Activated B cell treated with CpG ODN at 0.5 μM for 24 hours (primary cell): ENCODE results near the gene POLR2F. TPM values are rescaled to one million over a fixed set of nuclear protein-coding genes. Genes with fewer than 3 reads are reported as not detected.

Experiments used
- ATAC-seq: fragments of 200-7000 bp; cut with Tn5 transposase; one replicate; pipeline ENCODE4 v1.10.0; 2021; ENCODE audit warnings: low read depth, mild to moderate bottlenecking, moderate library complexity
- CTCF ChIA-PET: fragments of 350-600 bp; sonication (Branson Sonifier 250); formaldehyde crosslinking; loops from one replicate; lab custom pipeline; 2021; ENCODE audit warnings: antibody characterized with exemption; lab: Charles Lee
- POLR2A ChIA-PET: fragments of 350-600 bp; sonication (Branson Sonifier 250); formaldehyde crosslinking; loops from one replicate; lab custom pipeline; 2021; ENCODE audit warnings: antibody characterized with exemption; lab: Charles Lee
- DNase-seq: peaks from one replicate; pipeline ENCODE4 v3.0.0; 2022
- H3K27ac Mint-ChIP-seq: one replicate; pipeline ENCODE4 v1.8.0; 2020; ENCODE audit warnings: mixed read lengths
- H3K27me3 Mint-ChIP-seq: one replicate; pipeline ENCODE4 v1.8.0; 2021; ENCODE audit warnings: mixed read lengths
- H3K36me3 Mint-ChIP-seq: one replicate; pipeline ENCODE4 v1.8.0; 2021; ENCODE audit warnings: low read depth, mixed read lengths
- H3K4me1 Mint-ChIP-seq: one replicate; pipeline ENCODE4 v1.8.0; 2021; ENCODE audit warnings: mixed read lengths
- H3K4me3 Mint-ChIP-seq: one replicate; pipeline ENCODE4 v1.8.0; 2020; ENCODE audit warnings: mild to moderate bottlenecking, mixed read lengths
- H3K9me3 Mint-ChIP-seq: one replicate; pipeline ENCODE4 v1.8.0; 2020; ENCODE audit warnings: mixed read lengths
- intact Hi-C: fragments of 100-400 bp; cut with micrococcal nuclease; formaldehyde crosslinking; loops from one replicate; pipeline ENCODE4 v1.15.1; 2024
- total RNA-seq: library from RNA; stranded (reverse); gene quantifications from 2 replicates; pipeline ENCODE4 v1.2.3, GENCODE V29; 2022
- TF ChIP-seq, protein P1 (sequence below): fragments of 200-600 bp; IDR thresholded peaks from one replicate; pipeline ENCODE4 v1.8.0; 2022; ENCODE audit warnings: antibody characterized with exemption, mild to moderate bottlenecking

Gene POLR2F
- total RNA-seq, 1 donor from 2014 or later, result 47.8 TPM

GRCh38 chr22:38005943-38006342 is 52.4 kb downstream of the POLR2F start:
- ChIA-PET CTCF (no interaction called here), POLR2A (no interaction called here)
- Mint-ChIP-seq H3K27ac (no peak overlapping the region), H3K4me1 (no peaks in the 10 kb centered on the region), H3K9me3 (no peaks in the 10 kb centered on the region), H3K27me3 (no peaks in the 10 kb centered on the region), H3K36me3 (no peaks in the 10 kb centered on the region), H3K4me3 (no peak overlapping the region)
- DNase-seq, result no peak
- intact Hi-C loops, result no loop called here
- TF ChIP-seq, protein P1, sequence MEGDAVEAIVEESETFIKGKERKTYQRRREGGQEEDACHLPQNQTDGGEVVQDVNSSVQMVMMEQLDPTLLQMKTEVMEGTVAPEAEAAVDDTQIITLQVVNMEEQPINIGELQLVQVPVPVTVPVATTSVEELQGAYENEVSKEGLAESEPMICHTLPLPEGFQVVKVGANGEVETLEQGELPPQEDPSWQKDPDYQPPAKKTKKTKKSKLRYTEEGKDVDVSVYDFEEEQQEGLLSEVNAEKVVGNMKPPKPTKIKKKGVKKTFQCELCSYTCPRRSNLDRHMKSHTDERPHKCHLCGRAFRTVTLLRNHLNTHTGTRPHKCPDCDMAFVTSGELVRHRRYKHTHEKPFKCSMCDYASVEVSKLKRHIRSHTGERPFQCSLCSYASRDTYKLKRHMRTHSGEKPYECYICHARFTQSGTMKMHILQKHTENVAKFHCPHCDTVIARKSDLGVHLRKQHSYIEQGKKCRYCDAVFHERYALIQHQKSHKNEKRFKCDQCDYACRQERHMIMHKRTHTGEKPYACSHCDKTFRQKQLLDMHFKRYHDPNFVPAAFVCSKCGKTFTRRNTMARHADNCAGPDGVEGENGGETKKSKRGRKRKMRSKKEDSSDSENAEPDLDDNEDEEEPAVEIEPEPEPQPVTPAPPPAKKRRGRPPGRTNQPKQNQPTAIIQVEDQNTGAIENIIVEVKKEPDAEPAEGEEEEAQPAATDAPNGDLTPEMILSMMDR, result no peak
- ATAC-seq, result no peak

GRCh38 chr22:38006906-38007305 is 53.4 kb downstream of the POLR2F start:
- ATAC-seq (no peak), DNase-seq (no peak)
- ChIA-PET POLR2A (no interaction called here), CTCF (no interaction called here)
- TF ChIP-seq, protein P1, result no peak
- H3K36me3 Mint-ChIP-seq, result no peaks in the 10 kb centered on the region
- no peak overlapping the region for H3K27ac Mint-ChIP-seq
- intact Hi-C loops, result no loop called here
- H3K4me1 Mint-ChIP-seq, result no peaks in the 10 kb centered on the region
- no peaks in the 10 kb centered on the region for H3K27me3 Mint-ChIP-seq
- H3K4me3 Mint-ChIP-seq, result no peak overlapping the region
- no peaks in the 10 kb centered on the region for H3K9me3 Mint-ChIP-seq

DNA sequence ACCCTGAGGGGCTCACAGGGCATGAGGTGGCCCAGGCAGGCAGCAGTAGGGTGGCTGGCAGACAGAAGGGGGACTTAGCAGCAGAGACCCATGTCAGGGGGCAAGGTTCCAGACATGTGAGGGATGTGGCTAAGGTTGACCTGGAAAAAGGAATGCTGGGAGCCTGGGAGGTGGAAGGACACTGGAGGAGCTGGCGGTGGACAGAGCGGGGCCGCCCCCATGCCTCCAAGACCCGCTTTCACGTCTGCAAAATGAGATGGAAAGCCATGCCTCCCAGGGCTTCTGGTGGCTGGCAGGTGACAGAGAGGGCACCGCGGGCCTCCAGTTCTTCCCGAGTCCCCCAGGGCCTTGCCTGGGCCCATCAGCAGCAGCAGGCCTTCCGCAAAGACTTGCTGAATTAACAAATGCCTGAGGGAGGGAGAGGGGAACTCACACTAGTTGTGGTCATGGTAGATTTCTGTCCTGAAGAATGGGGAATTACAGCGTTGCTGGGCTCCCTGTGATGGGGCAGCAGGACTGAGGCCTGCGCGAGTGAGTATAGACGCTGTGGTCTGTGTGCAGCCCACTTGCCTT is 53.9 kb downstream of the POLR2F start:
- Mint-ChIP-seq H3K9me3 (no peaks in the 10 kb centered on the region), H3K4me3 (no peak overlapping the region), H3K36me3 (no peaks in the 10 kb centered on the region), H3K27me3 (no peaks in the 10 kb centered on the region), H3K27ac (no peak overlapping the region), H3K4me1 (no peaks in the 10 kb centered on the region)
- ChIA-PET CTCF (no interaction called here), POLR2A (no interaction called here)
- DNase-seq, result no peak
- TF ChIP-seq, protein P1, result no peak
- ATAC-seq, result no peak
- intact Hi-C loops, result no loop called here

- H3K36me3 Mint-ChIP-seq, result no peaks in the 10 kb centered on the region
- TF ChIP-seq, protein P1, result no peak
- intact Hi-C loops, result no loop called here
- ChIA-PET CTCF (no interaction called here), POLR2A (no interaction called here)
- ATAC-seq (no peak), DNase-seq (no peak)
- no peak overlapping the region for H3K27ac Mint-ChIP-seq
- no peaks in the 10 kb centered on the region for H3K27me3 Mint-ChIP-seq
- H3K4me3 Mint-ChIP-seq, result no peak overlapping the region
- H3K9me3 Mint-ChIP-seq, result no peaks in the 10 kb centered on the region
- H3K4me1 Mint-ChIP-seq, result no peaks in the 10 kb centered on the region
Measured at GRCh38 chr22:38009000-38009806, 55.7 kb downstream of the POLR2F start.

GRCh38 chr22:38012604-38013072 is 59.1 kb downstream of the POLR2F start:
- Mint-ChIP-seq H3K27ac (no peak overlapping the region), H3K36me3 (no peaks in the 10 kb centered on the region), H3K4me3 (no peak overlapping the region), H3K27me3 (no peaks in the 10 kb centered on the region), H3K9me3 (no peaks in the 10 kb centered on the region), H3K4me1 (no peaks in the 10 kb centered on the region)
- CTCF ChIA-PET, result no interaction called here
- TF ChIP-seq, protein P1, result no peak
- no peak for ATAC-seq
- POLR2A ChIA-PET, result no interaction called here
- DNase-seq, result no peak
- intact Hi-C loops, result no loop called here
